Measurements from ENCODE around the gene ARF3.

Gene ARF3

DNA sequence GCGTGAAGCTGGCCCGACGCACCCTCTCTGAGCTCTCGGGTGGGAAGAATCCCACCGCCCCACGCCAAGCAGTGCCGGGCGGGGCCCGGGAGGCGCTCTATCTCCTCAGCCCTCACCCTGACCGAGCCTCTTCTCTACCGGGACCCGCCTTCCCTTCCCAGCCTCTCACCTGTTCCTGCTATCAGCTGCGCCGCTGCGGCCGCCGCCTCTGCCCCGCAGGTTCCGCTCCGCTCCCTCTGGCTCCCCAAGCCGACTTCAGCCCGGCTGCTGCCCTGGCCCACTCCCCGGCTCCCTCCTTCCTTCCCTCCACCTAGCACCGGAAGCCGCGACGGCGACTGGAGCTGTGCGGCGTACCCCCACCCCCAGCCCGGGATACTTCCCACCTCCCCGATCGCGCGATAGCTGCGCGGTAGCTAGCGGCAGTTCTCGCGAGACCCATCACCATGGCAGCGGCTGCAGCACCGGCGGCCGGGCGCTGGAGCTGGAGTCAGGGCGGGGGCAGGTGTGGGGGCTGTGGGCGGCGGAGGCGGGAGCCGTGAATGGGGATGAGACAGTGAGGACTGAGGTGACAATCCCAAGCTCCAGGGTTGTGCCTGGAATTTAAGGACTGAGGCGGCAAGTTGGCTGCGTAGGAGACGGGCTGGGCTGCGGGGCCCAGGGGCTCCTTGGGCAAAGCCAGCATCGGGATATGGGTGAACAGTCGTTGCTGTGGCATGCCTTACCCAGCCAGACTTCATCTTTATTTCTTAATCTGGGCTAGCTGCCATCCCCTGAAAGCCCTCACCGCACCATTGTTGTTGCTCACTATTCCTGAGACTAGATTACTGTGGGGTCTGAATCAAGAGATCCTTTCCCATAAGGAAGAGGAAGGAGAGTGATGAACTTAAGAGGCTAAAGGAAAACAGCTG is at the start of gene ARF3:
Gene ARF3, minus strand, starts transcription at position 347 of the 908 bp plus-strand sequence. CDS start 16,392 bp downstream, outside the sequence.
- DNase-seq (ENCODE audit: low spot score), result peak; percentile 97

DNA sequence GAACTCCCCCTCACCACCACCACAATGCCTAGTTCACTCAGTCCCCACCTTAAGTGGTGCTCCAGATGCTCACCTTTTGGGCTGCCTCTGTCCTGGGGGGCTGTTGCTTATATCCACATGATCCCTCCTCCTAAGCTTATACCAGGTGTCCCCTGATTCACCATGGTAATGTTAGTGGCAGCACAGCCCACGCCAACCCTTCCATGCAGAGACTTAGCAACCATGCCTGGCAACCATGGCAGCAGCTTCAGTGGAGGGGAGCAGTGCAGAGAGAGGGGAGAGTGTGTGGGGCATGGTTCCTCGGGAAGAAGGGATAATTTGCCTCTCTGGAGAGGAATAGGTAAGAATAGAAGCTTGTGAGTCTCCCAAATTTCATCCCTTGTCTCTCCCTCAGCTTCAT is 43.1 kb upstream of the ARF3 start:
- no peak for DNase-seq (ENCODE audit: low spot score)

DNA sequence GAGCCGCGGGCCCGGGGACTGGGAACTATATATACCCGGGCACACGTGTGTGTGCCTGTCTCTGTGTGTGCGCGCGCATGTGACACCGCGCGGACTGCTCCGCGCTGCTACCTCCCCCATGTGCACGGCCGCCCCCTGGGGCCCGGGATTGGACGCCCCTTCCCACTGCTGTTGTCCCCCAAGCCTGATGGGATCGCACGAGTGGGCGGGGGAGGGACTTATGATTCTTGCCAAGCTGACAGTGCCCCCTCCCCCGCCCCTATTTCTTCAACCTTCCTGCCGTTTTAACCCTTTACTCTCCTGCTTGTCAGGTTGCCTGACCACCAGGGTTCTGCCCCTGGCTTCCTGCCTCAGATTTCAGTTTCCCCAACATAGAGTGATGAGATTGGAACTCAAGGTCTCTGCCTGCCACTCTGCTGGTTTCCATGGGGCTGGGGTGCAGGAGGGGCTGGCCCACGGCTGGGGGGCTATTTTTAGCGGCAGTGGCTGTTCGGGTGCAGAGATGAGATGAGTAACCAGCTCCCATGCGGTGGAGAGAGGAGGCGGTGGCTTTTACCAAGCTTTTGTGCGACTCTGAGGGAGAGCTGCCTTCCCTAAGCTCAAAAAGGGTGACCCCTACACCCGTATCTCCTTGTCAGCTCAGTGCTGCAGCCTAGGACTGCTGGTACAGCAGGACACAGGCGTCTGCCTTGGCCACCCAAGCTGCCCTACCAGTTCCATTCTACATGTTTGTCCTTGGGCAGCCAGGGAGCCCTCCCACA is 42.3 kb upstream of the ARF3 start, which contains the start of gene DDN:
Gene DDN, minus strand, starts transcription at position 5 of the 761 bp plus-strand sequence. CDS start 88 bp downstream, outside the sequence.
- no peak for DNase-seq (ENCODE audit: low spot score)

DNA sequence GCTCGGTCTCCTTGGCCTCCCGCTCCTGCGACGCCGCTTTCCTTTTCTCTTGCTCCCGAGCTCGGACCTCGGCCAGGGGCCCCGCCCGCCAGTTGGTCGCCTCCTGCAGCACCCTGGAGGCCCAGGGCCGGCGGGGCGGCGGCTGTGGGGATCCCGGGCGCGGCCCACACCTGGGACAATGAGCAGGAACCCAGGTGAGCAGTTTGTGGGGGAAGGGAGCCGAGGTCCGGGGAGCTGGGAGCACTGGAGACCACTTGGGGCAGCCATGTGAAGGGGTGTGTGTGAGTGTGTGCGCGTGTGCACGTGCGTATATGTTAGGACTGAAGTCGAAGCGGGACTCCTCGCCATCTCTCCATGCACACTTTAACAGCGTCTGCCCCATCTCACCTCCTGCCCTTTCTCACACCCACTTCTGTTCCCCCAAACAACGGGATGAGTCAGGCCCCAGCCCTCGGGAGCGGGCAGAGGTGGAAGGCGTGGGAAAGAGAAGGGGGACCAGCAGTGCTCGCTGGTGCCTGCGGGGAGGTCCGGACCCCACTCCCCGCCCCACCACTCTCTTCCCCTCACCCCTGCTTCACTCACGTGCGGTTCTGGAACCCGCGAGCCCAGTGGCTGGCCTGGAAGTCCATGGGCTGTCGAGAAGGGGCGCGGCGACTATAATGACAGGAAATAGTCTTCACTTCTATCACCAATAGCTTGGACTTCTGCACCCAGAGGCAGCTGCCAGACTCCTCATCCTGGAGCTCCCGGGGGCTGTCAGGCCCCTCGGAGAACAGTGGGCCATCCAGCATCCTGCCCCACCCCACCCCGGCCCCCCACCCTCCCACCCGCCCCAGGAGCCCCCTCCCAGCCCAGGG is 41.4 kb upstream of the ARF3 start:
- DNase-seq (ENCODE audit: low spot score), result no peak

DNA sequence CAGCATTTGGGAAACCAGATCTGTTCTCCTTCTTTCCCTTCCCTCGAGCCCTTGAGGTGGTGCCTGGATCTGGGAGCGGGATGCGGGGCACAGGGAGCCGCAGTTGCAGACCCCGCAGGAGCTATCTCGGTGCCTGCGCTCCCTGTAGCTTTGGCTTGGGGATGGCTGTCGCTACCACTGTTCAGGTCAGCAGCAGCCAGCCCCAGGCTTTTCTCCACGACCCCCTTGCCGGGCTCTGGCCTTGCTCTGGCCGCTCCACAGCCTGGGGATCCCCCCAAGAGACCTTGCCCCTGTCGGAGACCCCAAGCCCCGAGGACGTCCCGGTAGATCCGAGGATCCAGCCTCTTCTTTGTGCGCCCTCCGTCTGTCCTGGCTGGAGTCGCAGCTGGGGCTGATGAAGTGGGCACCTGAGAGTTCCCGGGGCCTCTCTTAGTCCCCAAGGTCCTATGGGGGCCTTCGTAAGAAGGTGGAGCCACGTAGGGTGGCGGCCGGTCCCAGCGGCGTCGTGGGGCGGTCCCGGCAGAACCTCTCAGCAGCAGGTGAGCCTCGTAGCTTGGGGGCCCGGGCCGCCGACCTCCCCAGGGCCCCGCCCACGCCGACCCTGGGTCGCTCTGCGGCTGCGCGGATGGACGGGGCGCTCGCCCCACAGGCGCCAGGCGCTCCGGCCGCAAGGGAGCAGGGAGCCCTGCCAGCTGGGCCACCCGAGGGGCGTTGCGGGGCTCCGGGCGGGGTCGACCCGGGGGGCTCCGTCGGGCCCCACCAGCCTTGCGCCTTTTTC is 40.6 kb upstream of the ARF3 start:
- no peak for DNase-seq (ENCODE audit: low spot score)

DNA sequence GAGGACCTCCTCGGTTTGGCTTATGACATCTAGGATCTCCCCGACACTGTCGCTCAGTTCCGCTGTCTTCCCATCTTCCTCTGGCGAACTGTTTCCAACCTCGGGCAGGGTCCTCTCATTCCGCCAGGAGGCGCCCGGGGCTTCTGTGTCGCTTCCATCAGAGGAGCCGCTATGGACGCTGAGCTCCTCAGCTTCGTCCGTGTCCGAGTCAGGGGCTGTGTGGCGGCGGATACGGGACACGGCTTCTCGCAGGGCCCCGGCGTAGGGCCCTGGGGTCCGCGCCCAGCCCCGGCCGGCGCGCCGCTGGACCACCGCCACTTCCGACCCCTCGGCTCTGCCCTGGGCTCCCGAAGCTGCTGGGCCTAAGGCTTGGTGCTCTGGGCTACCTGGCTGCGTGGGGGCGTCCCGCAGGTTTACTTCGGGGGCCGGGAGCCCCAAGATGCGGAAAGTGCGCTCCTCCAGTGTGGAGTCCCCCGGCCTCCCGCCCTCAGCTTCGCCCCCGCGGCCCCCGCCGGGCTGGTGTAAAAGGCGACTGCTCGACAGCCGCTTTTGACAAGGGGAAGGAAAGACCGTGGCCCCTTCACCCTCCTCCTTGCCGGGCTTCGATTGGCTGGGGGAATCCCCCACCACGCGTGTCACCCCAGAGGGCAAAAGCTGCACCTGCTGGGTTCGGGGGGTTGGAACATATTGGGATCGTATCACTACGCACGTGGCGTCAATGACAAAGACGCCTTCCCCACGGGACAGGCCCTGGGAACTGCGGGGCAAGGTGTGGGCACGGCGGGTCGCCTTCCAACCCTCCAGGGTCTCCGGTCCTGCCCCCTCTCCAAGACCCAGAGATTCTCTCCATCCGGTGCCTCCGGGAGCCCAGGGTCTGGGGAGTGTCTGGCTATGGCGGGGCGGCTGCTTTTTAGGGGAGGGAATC is 39.8 kb upstream of the ARF3 start:
- peak; percentile 85 for DNase-seq (ENCODE audit: low spot score)

DNA sequence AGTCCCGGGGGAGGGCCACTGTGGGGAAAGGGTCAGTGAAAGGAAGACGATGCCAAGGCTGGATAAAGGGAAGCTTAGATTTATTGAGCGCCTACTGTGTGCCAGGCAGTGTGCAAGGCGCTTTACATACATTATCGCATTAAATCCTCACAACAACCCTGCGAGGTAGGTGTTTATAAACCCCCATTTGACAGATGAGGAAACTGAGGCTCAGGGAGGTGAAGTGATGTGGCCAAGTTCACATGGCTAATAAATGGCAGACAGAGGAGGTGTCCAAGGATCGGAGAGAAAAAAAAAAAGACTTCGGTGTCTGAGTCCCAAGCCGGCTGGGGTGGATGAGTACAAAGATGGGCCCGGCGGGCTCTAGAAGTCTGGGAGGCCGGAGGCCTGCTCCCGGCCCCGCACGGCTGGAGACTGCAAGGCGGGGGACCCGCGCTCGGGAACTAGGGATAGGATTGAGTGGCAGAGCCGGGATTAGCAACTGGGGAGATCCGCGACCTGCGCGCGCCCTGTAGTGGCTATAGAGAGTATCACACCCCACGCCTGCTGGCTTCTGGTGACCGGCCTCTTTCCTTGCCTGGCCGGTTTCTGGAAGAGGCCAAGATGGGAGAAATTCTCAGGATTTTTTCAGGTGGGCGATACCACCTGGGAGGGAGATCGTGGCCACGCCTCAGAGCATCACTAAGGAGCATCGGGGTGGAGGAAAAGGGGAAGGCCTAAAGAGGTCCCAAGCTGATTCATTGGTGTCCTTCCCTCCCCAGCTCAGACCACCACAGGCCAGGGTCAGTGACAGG is 38.0 kb upstream of the ARF3 start:
- peak; percentile 84 for DNase-seq (ENCODE audit: low spot score)

DNA sequence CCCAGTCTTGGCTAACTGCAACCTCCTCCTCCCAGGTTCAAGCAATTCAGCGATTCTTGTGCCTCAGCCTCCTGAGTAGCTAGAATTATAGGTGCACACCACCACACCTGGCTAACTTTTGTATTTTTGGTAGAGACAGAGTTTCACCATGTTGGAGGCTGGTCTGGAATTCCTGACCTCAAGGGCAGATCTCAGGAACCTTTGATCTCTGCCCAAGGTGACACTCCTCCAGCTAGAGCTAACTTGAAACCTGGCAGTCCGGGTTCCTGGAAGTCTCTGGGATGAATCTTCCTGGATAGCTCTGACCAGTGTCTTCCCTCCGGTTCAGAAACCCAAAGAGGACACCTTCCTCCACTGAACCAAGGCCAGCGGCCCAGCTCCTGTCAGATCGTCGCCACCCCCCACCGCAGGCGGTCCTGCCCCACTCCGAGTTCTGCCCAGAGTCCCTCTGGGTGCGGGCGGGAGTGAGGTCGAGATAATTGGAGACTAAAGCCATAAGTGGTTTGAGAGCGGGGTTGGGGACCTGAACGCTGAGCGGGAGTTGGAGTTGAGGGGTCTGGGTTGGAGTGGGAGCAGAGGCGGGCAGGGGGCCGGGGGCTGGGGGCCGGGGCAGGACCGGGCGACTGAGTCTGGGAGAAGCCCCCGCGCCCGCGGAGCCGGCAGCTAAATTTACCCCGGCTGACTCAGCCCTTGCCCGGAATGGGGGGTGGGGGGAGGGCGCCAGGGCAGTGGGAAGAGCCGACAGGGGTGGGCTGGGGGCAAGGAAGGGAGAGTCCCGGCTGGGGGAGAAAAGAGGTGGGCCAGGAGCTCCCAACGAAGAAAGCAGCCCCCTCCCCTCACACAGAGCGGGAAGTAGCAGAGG is 37.2 kb upstream of the ARF3 start:
- no peak for DNase-seq (ENCODE audit: low spot score)

DNA sequence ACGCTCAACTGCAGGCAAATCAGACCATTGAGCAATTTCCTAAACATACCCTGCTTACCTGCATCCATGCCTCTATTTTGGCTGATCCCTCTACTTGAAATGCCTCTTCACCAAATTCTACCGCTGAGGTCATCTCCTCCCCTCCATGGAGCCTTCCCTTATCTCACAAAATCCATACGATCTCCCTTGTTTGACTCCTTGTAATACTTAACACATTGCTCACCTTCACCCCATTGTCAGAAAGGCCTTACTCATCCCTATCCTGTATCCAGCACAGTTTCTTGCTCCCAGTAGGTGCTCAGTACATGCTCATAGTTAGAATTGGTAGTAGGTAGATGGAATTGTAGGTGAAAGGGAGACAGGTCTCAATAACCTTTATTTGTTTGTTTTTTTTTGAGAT is 36.5 kb upstream of the ARF3 start:
- DNase-seq (ENCODE audit: low spot score), result no peak

DNA sequence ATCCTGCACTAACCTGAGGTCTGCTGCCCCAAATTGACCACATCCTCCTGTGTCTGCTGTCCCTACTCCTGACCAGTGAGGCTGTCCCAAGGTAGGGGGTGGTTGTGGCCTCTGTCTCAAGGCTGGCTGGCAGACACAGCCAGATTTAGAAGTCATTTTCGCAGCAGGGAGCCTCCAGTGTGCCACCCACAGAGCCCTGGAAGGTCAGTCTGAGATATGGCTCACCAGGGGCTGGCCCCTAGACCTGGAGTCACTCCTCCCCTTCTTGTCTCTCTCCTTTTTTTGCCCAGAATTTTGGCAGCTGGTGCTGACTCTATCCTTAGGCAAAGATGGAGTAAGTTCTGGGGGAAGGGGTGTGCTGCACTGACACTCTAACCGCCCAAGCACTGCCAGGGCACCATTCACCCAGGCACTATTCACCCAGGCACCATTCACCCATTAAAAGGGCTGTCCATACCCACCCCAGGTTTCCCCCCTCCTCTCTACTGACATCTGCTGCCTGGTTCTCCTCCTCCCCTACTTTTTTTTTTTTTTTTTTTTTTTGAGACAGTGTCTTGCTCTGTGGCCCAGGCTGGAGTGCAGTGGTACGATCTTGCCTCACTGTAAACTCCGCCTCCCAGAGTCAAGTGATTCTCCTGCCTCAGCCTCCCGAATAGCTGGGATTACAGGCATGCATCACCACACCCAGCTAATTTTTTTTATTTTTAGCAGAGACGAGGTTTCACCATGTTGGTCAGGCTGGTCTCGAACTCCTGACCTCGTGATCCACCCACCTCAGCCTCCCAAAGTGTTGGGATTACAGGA is 34.2 kb upstream of the ARF3 start:
- no peak for DNase-seq (ENCODE audit: low spot score)

DNA sequence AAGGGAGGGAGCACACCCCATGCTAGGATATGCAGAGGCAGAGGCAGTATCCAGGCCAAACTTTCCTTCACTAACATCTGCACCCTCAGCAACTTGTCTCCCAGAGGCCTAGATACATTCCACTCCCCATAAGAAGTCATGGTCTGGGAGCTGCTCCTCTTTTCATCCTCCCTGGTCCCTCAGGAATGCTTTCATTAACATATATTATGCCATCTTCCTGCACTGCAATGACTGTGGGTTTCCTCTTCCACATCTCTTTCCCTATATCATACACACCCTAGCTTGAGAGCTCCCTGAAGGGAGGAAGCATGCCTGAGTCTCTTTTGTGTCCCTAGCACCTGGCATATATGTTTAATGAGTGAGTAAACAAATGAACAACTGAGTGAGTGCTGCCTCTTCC is 33.3 kb upstream of the ARF3 start:
- DNase-seq (ENCODE audit: low spot score), result no peak

DNA sequence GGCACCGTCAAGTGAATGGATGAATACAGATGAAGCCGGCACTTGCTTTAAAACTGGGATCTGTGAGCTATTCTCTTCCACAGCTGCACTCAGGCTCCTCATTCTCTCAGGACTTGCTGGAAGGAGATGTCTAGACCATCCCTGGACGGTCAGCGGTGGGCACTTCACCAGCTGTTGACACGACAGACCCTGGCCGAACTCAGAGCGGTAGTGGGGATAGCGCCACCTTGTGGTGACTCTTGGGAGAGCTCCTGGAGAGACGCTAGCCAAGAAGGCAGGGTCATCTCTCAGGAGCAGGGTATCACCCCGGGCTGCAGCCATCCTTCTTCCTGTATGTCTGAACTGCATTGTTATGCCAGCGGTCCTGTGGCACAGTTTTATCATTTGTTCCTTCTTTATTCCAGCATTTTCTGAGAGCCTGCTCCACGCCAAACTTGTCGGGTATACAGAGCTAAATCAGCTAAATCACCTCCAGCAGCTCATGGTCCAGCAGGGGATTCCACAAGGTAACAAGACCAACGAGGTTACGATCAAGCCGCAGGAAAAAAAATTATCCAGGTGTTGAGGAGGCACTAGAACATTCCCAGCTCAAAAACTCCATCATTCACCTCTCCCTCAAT is 30.9 kb upstream of the ARF3 start:
- no peak for DNase-seq (ENCODE audit: low spot score)

DNA sequence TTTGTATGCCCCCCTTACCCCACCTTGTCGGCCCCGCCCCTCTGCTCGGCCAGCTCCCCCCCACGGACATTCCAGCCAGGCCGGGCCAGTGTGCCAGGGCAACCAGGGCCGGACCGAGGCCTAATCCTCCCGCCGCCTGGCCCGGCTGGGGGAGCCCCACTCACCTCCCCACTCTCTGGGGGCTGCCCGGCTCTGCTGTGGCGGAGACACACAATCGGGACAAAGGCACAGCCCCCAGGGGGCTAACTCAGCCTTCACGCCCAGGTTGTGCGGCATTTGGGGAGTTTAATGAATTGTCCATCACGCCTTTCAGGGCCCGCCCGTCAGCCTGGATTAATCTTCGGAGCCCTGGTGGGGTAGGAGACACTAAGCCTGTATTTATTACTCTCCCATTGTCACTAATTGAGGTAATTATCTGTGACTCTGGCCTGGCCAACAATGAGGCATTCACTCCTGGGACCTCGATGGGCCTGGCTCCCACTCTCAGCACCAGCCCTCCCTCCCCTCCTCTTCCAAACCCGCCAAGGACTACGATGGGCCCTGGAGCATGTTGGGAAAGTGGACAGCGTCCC is 29.5 kb upstream of the ARF3 start:
- no peak for DNase-seq (ENCODE audit: low spot score)

DNA sequence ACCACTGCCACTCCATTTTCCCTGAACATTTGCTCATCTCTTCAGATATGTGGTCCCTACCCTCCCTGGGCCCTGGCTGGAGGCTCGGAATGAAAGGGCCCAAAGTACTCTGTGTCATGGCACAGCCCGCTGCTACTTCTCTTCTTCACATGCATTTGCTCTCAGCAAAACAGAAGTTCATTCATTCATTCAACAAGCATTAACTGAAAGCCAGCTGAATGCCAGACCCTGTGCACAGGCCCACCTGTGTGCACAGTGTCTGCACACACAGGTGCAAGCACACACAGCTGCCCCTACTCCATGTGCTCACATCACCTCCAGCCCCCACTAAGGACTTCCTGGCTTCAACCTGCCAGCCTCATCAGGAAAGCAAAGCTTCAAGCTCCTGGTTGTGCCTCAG is 28.6 kb upstream of the ARF3 start:
- DNase-seq (ENCODE audit: low spot score), result no peak

DNA sequence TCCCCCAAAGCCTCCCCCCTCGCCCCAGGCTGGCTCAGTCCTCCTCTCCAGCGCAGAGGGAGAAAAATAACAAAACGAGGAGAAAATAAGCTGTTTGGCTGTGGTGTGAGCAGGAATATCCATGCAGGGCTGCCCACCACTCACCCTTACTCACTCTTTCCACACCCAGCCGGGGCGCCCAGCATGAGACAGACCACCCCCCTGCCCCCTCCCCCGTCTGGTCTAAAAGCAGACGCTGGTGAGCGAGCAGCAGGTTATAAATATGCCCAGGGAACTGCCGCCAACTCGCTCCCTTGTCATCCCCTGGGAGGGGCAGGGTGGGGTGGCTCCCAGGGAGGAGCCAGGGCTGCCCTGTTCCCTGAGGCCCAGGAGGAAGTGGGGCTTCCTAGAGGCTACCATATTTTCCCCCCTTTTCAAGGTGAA is 28.2 kb upstream of the ARF3 start:
- DNase-seq (ENCODE audit: low spot score), result no peak

DNA sequence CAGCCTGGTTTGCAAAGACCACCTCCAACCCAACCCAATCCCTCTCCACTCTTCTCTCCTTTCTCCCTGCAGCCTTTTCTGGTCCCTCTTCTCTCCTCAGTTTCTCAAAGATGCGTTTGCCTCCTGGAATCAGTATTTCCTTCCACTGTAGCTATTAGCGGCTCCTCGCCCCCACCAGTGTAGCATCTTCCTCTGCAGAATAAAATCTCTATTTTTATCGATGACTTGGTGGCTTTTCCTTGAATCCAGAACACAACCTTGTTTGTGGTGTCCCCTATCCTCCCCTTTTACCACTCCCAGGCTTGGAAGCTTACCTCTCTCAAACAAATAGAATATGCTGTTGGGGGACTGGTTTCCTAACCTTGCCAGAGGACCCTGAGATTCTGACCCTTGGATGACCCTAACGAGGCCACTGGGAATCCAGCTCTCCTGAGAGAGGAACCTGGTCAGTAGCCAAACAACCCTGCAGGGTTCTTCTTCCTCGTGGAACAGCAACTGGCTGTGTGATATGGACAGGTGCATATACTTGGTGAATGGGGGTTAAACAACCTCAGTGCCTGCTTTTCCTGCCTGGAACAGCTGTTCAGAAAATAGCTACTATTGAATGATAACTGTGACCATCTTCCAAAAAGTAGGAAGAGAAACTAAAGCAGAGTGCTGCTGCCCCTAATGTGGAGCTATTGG is 25.3 kb upstream of the ARF3 start:
- no peak for DNase-seq (ENCODE audit: low spot score)

All from left forelimb (tissue), 1 donor.